Neural cell (in vitro differentiated cells): ENCODE results near the gene PSRC1.

Source experiments
- CTCF ChIP-seq: fragments of 450-650 bp; IDR thresholded peaks from 2 replicates; pipeline ENCODE4 v1.5.1; 2014; ENCODE audit warnings: antibody characterized with exemption, mild to moderate bottlenecking, moderate library complexity; ENCODE audit not compliant: poor library complexity, severe bottlenecking
- TAF1 ChIP-seq: IDR thresholded peaks from 2 replicates; pipeline ENCODE4 v1.6.1; 2012; ENCODE audit warnings: low read depth

- TF ChIP-seq TAF1 (no peak), CTCF (no peak)
Measured at GRCh38 chr1:109294481-109294880, 11.5 kb upstream of the PSRC1 start.
